Naive thymus-derived CD4-positive, alpha-beta T cell (primary cell): ENCODE results near the gene KDM4B. TPM values are rescaled to one million over a fixed set of nuclear protein-coding genes. Genes with fewer than 3 reads are reported as not detected.

ENCODE experiments used
- ATAC-seq: fragments of 150-1000 bp; cut with Tn5 transposase; 2 replicates; pipeline ENCODE4 v1.10.0; 2021; ENCODE audit warnings: mild to moderate bottlenecking, moderate library complexity
- CTCF ChIA-PET: fragments of 350-600 bp; sonication (Branson Sonifier 250); formaldehyde crosslinking; loops from one replicate; lab custom pipeline; 2021; ENCODE audit warnings: antibody characterized with exemption; lab: Charles Lee
- POLR2A ChIA-PET: fragments of 350-600 bp; sonication (Branson Sonifier 250); formaldehyde crosslinking; loops from one replicate; lab custom pipeline; 2021; ENCODE audit warnings: antibody characterized with exemption, inconsistent platforms; lab: Charles Lee
- DNase-seq, 9 donors: peaks; one replicate each; pipeline versions ENCODE4 v3.0.0 to v3.0.0-alpha.2; 2020 to 2022; ENCODE audit warnings: mixed read lengths in 1 of 9
- H3K27ac ChIP-seq: one replicate; pipeline ENCODE4 v1.7.0; 2013; ENCODE audit warnings: mild to moderate bottlenecking, low read depth, low read length, moderate library complexity
- H3K27me3 ChIP-seq, 2 donors: one replicate each; pipeline ENCODE4 v1.7.0; 2013; ENCODE audit warnings: low read length in 2 of 2, mild to moderate bottlenecking in 2 of 2, moderate library complexity in 2 of 2; ENCODE audit not compliant: control insufficient read depth in 2 of 2, insufficient read depth in 2 of 2
- H3K36me3 ChIP-seq, 3 experiments: 1 replicate in 2 of 3; 2 replicates in 1 of 3; pipeline ENCODE4 v1.7.0; 2013; ENCODE audit warnings: low read length in 3 of 3, mild to moderate bottlenecking in 3 of 3, moderate library complexity in 1 of 3; ENCODE audit not compliant: insufficient read depth in 3 of 3, control insufficient read depth in 2 of 3
- H3K4me1 ChIP-seq, 2 donors: one replicate each; pipeline ENCODE4 v1.7.0; 2013; ENCODE audit warnings: low read length in 2 of 2, mild to moderate bottlenecking in 2 of 2, moderate library complexity in 1 of 2; ENCODE audit not compliant: control insufficient read depth in 2 of 2, insufficient read depth in 2 of 2
- H3K4me3 ChIP-seq: 2 replicates; pipeline ENCODE4 v1.7.0; 2013; ENCODE audit warnings: mild to moderate bottlenecking, low read length
- H3K9me3 ChIP-seq, 3 experiments: 1 replicate in 2 of 3; 2 replicates in 1 of 3; pipeline ENCODE4 v1.7.0; 2013; ENCODE audit warnings: low read length in 3 of 3; ENCODE audit not compliant: control insufficient read depth in 2 of 3
- H3K27ac Mint-ChIP-seq, 9 donors: one replicate each; pipeline ENCODE4 v1.8.0; 2020 to 2022; ENCODE audit warnings: mixed read lengths in 9 of 9, mild to moderate bottlenecking in 8 of 9, moderate library complexity in 5 of 9, inconsistent platforms in 2 of 9
- H3K27me3 Mint-ChIP-seq, 5 donors: one replicate each; pipeline ENCODE4 v1.8.0; 2021 to 2022; ENCODE audit warnings: mixed read lengths in 5 of 5, mild to moderate bottlenecking in 1 of 5
- H3K36me3 Mint-ChIP-seq, 5 donors: one replicate each; pipeline ENCODE4 v1.8.0; 2020 to 2022; ENCODE audit warnings: mixed read lengths in 5 of 5, mild to moderate bottlenecking in 3 of 5, inconsistent platforms in 1 of 5
- H3K4me1 Mint-ChIP-seq, 7 donors: one replicate each; pipeline ENCODE4 v1.8.0; 2020 to 2022; ENCODE audit warnings: mixed read lengths in 7 of 7, mild to moderate bottlenecking in 3 of 7, inconsistent platforms in 1 of 7
- H3K4me3 Mint-ChIP-seq, 10 donors: one replicate each; pipeline ENCODE4 v1.8.0; 2020 to 2022; ENCODE audit warnings: mild to moderate bottlenecking in 10 of 10, mixed read lengths in 10 of 10, moderate library complexity in 6 of 10, inconsistent platforms in 2 of 10
- H3K9me3 Mint-ChIP-seq, 11 donors: one replicate each; pipeline ENCODE4 v1.8.0; 2020 to 2022; ENCODE audit warnings: mixed read lengths in 11 of 11, mild to moderate bottlenecking in 4 of 11, inconsistent platforms in 1 of 11, moderate library complexity in 1 of 11
- intact Hi-C, 2 donors: fragments of 100-400 bp; cut with micrococcal nuclease; formaldehyde crosslinking; loops; one replicate each; pipeline ENCODE4 v1.15.1; 2023
- polyA plus RNA-seq, 2 donors: library from polyadenylated mRNA; unstranded; fragments of 300-500 nt; fragmentation: Illumina TruSeq; gene quantifications; one replicate each; pipeline ENCODE4 v1.2.3, GENCODE V29; 2021
- total RNA-seq, 6 experiments: library from RNA in 5 of 6; stranded (reverse) in 5 of 6; gene quantifications; 1 replicate in 5 of 6; 2 replicates in 1 of 6; pipeline ENCODE4 v1.2.3 and lab custom pipeline; 2021 to 2026

Gene KDM4B
- total and polyA plus RNA-seq, 7 experiments from 2014 or later: 8.1 to 78.0 (median 46.7) TPM

GRCh38 chr19:5102520-5102919 is 133.6 kb downstream of the KDM4B start:
- Histone ChIP-seq H3K4me1 (no peaks in the 10 kb centered on the region), H3K27me3 (no peaks in the 10 kb centered on the region), H3K27ac (no peak overlapping the region), H3K36me3 (peaks cover 0 to 37% (median 4%) of the 10 kb centered on the region in 3 experiments), H3K4me3 (no peak overlapping the region), H3K9me3 (peaks cover 0 to 20% (median 9%) of the 10 kb centered on the region in 3 experiments)
- POLR2A ChIA-PET: no interaction called here
- DNase-seq: no peak
- intact Hi-C loops: no loop called here
- Mint-ChIP-seq H3K36me3 (peaks cover 8 to 46% (median 38%) of the 10 kb centered on the region in 5 donors), H3K4me1 (peaks cover 0 to 7% (median 0%) of the 10 kb centered on the region in 7 donors), H3K9me3 (peaks cover 0 to 34% (median 11%) of the 10 kb centered on the region in 11 donors), H3K27me3 (no peaks in the 10 kb centered on the region), H3K27ac (no peak overlapping the region), H3K4me3 (no peak overlapping the region)
- ATAC-seq: no peak
- CTCF ChIA-PET: no interaction called here

DNA sequence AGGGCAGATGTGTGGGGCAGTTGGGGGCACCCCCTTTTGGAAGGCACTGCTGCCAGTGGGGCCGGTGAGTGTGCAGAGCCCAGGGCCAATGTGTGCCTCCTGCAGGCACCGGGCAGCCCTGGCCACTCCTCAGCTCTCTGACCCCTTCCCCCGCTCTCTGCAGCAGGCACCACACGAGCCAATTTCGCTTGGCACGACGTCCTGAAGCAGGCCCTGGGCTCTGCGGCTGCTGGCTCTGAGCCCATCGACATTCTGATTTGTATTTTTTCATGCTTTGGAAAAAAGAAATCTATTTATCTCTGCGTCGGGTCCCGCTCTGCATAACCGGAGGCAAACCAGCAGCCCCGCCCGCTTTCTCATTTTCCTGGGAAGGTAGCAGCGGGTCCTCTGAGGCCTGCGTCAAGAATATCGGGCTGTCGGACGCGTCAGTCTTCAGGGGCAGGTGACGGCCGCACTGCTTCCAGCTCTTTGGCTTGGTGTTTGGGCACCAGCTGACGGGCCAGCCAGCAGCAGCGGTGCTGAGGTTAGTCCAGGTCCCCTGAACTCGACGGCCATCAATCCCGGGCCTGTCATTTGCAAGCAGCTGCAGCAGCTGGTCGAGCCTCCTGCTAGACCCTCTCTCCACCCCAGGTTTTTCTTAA is 134.3 kb downstream of the KDM4B start:
- POLR2A ChIA-PET: no interaction called here
- H3K4me1 ChIP-seq: no peaks in the 10 kb centered on the region
- Mint-ChIP-seq H3K9me3 (peaks cover 0 to 28% (median 11%) of the 10 kb centered on the region in 11 donors), H3K4me3 (no peak overlapping the region), H3K36me3 (peaks cover 8 to 42% (median 31%) of the 10 kb centered on the region in 5 donors), H3K4me1 (peaks cover 0 to 7% (median 0%) of the 10 kb centered on the region in 7 donors), H3K27me3 (no peaks in the 10 kb centered on the region), H3K27ac (no peak overlapping the region)
- peaks cover 0 to 41% (median 4%) of the 10 kb centered on the region in 3 experiments for H3K36me3 ChIP-seq
- H3K9me3 ChIP-seq: peaks cover 0 to 20% (median 9%) of the 10 kb centered on the region in 3 experiments
- DNase-seq (no peak), ATAC-seq (no peak)
- H3K4me3 ChIP-seq: no peak overlapping the region
- no peaks in the 10 kb centered on the region for H3K27me3 ChIP-seq
- H3K27ac ChIP-seq: no peak overlapping the region
- CTCF ChIA-PET: no interaction called here
- intact Hi-C loops: no loop called here

DNA sequence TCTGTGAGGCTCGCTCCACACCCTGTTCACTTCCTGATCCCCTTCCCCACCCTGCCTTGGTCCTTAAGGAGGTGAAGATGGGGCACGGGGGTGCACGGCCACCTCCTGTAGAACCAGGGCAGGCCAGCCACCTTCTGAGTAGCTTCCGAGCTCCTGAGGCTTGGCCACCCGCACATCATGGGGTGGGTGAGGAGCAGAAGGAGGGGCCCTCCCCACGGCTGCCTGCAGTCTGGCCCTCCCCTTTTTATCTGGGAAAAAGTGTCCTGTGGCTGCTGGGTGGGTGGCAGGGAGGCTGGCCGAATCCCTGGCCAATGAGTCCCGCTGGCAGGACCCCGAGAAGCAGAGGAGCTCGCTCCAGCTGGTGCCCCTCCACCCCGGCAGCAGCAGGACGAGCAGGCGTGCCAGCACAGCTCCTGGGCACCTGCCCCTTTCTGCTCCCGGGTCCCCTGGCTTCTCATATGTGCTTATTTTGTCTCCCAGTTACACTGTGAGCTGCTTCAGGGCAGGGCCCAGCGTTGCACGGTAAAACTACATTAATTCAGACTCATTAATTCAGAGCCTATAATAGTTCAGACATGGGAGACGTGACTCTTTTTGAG is 135.0 kb downstream of the KDM4B start:
- Histone ChIP-seq H3K4me1 (no peaks in the 10 kb centered on the region), H3K27ac (no peak overlapping the region), H3K27me3 (no peaks in the 10 kb centered on the region), H3K4me3 (no peak overlapping the region), H3K9me3 (peaks cover 0 to 13% (median 9%) of the 10 kb centered on the region in 3 experiments), H3K36me3 (peaks cover 0 to 37% (median 1%) of the 10 kb centered on the region in 3 experiments)
- DNase-seq (no peak), ATAC-seq (no peak)
- ChIA-PET CTCF (no interaction called here), POLR2A (no interaction called here)
- intact Hi-C loops: no loop called here
- H3K27ac Mint-ChIP-seq: no peak overlapping the region
- H3K27me3 Mint-ChIP-seq: no peaks in the 10 kb centered on the region
- peaks cover 0 to 22% (median 9%) of the 10 kb centered on the region in 11 donors for H3K9me3 Mint-ChIP-seq
- no peak overlapping the region for H3K4me3 Mint-ChIP-seq
- peaks cover 0 to 7% (median 0%) of the 10 kb centered on the region in 7 donors for H3K4me1 Mint-ChIP-seq
- peaks cover 8 to 35% (median 24%) of the 10 kb centered on the region in 5 donors for H3K36me3 Mint-ChIP-seq

GRCh38 chr19:5104871-5105351 is 136.0 kb downstream of the KDM4B start:
- Mint-ChIP-seq H3K4me1 (peaks cover 0 to 7% (median 0%) of the 10 kb centered on the region in 7 donors), H3K27me3 (no peaks in the 10 kb centered on the region), H3K4me3 (no peak overlapping the region), H3K36me3 (peaks cover 8 to 29% (median 14%) of the 10 kb centered on the region in 5 donors), H3K9me3 (peaks cover 0 to 12% (median 7%) of the 10 kb centered on the region in 11 donors), H3K27ac (no peak overlapping the region)
- DNase-seq: no peak
- CTCF ChIA-PET: no interaction called here
- H3K9me3 ChIP-seq: peaks cover 0 to 5% (median 3%) of the 10 kb centered on the region in 3 experiments
- no peak for ATAC-seq
- POLR2A ChIA-PET: no interaction called here
- intact Hi-C loops: no loop called here
- no peak overlapping the region for H3K4me3 ChIP-seq
- H3K27ac ChIP-seq: no peak overlapping the region
- H3K36me3 ChIP-seq: peaks cover 0 to 31% (median 0%) of the 10 kb centered on the region in 3 experiments
- H3K27me3 ChIP-seq: no peaks in the 10 kb centered on the region
- H3K4me1 ChIP-seq: no peaks in the 10 kb centered on the region

GRCh38 chr19:5106191-5106726 is 137.3 kb downstream of the KDM4B start:
- CTCF ChIA-PET: no interaction called here
- DNase-seq (no peak), ATAC-seq (no peak)
- H3K9me3 Mint-ChIP-seq: peaks cover 0 to under 1% (median 0%) of the 10 kb centered on the region in 11 donors
- H3K27me3 Mint-ChIP-seq: no peaks in the 10 kb centered on the region
- Histone ChIP-seq H3K9me3 (no peaks in the 10 kb centered on the region), H3K4me3 (no peak overlapping the region), H3K27me3 (no peaks in the 10 kb centered on the region), H3K4me1 (no peaks in the 10 kb centered on the region), H3K36me3 (peaks cover 0 to 43% (median 0%) of the 10 kb centered on the region in 3 experiments), H3K27ac (no peak overlapping the region)
- H3K27ac Mint-ChIP-seq: peak overlapping the region in 1 of 9 donors; percentile 18
- peaks cover 0 to 20% (median 4%) of the 10 kb centered on the region in 5 donors for H3K36me3 Mint-ChIP-seq
- no peaks in the 10 kb centered on the region for H3K4me1 Mint-ChIP-seq
- no peak overlapping the region for H3K4me3 Mint-ChIP-seq
- intact Hi-C loops: no loop called here
- POLR2A ChIA-PET: no interaction called here

- ChIA-PET CTCF (no interaction called here), POLR2A (no interaction called here)
- Histone ChIP-seq H3K9me3 (no peaks in the 10 kb centered on the region), H3K27me3 (no peaks in the 10 kb centered on the region), H3K36me3 (peaks cover 0 to 51% (median 0%) of the 10 kb centered on the region in 3 experiments), H3K4me1 (no peaks in the 10 kb centered on the region), H3K4me3 (no peak overlapping the region), H3K27ac (no peak overlapping the region)
- DNase-seq (no peak), ATAC-seq (no peak)
- Mint-ChIP-seq H3K4me3 (no peak overlapping the region), H3K36me3 (peaks cover 6 to 26% (median 9%) of the 10 kb centered on the region in 5 donors), H3K9me3 (no peaks in the 10 kb centered on the region), H3K27ac (no peak overlapping the region), H3K27me3 (no peaks in the 10 kb centered on the region), H3K4me1 (no peaks in the 10 kb centered on the region)
- intact Hi-C loops: no loop called here
Observed at GRCh38 chr19:5106971-5107370, 138.1 kb downstream of the KDM4B start.
